Ishikawa (cell line): ENCODE measurements around the gene CD4.

Experiments
- CEBPB ChIP-seq: IDR thresholded peaks from 2 replicates; pipeline ENCODE4 v1.6.1; 2012
- CREB1 ChIP-seq: IDR thresholded peaks from 2 replicates; pipeline ENCODE4 v1.6.1; 2012; ENCODE audit warnings: low read depth
- EGR1 ChIP-seq: IDR thresholded peaks from 2 replicates; pipeline ENCODE4 v1.6.1; 2012
- EP300 ChIP-seq: IDR thresholded peaks from 2 replicates; pipeline ENCODE4 v1.6.1; 2012; ENCODE audit warnings: borderline replicate concordance
- FOXM1 ChIP-seq: IDR thresholded peaks from 2 replicates; pipeline ENCODE4 v1.6.1; 2012; ENCODE audit warnings: low read depth, borderline replicate concordance
- MAX ChIP-seq: IDR thresholded peaks from 2 replicates; pipeline ENCODE4 v1.6.1; 2012
- NFIC ChIP-seq: IDR thresholded peaks from 2 replicates; pipeline ENCODE4 v1.6.1; 2012
- RAD21 ChIP-seq: IDR thresholded peaks from 2 replicates; pipeline ENCODE4 v1.6.1; 2012; ENCODE audit warnings: low read depth
- REST ChIP-seq: IDR thresholded peaks from 2 replicates; pipeline ENCODE4 v1.6.1; 2012; ENCODE audit warnings: low read depth, mild to moderate bottlenecking
- TAF1 ChIP-seq: IDR thresholded peaks from 2 replicates; pipeline ENCODE4 v1.6.1; 2012; ENCODE audit warnings: low read depth, mild to moderate bottlenecking
- TCF12 ChIP-seq: IDR thresholded peaks from 2 replicates; pipeline ENCODE4 v1.6.1; 2012; ENCODE audit warnings: low read depth
- TEAD4 ChIP-seq: IDR thresholded peaks from 2 replicates; pipeline ENCODE4 v1.6.1; 2012
- YY1 ChIP-seq: IDR thresholded peaks from 2 replicates; pipeline ENCODE4 v1.6.1; 2012; ENCODE audit warnings: low read depth
- ZBTB7A ChIP-seq: IDR thresholded peaks from 2 replicates; pipeline ENCODE4 v1.6.1; 2012; ENCODE audit warnings: low read depth
- TF ChIP-seq, protein P1 (sequence below): IDR thresholded peaks from 2 replicates; pipeline ENCODE4 v1.6.1; 2012

CD4 gene

GRCh38 chr12:6788972-6789924 is at the start of gene CD4:
Gene CD4 (plus strand): TSS chr12:6789528. CDS start chr12:6800139, 10,611 bp downstream.
- no peak for TF ChIP-seq RAD21
- TF ChIP-seq TEAD4, result no peak
- TF ChIP-seq EP300, result no peak
- TF ChIP-seq CREB1, result no peak
- TF ChIP-seq ZBTB7A, result no peak
- no peak for TF ChIP-seq CEBPB
- TF ChIP-seq FOXM1, result no peak
- TF ChIP-seq TAF1, result no peak
- TF ChIP-seq MAX, result no peak
- TF ChIP-seq, protein P1, sequence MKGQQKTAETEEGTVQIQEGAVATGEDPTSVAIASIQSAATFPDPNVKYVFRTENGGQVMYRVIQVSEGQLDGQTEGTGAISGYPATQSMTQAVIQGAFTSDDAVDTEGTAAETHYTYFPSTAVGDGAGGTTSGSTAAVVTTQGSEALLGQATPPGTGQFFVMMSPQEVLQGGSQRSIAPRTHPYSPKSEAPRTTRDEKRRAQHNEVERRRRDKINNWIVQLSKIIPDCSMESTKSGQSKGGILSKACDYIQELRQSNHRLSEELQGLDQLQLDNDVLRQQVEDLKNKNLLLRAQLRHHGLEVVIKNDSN, result no peak
- no peak for TF ChIP-seq TCF12
- no peak for TF ChIP-seq EGR1
- no peak for TF ChIP-seq REST
- TF ChIP-seq YY1, result no peak

DNA sequence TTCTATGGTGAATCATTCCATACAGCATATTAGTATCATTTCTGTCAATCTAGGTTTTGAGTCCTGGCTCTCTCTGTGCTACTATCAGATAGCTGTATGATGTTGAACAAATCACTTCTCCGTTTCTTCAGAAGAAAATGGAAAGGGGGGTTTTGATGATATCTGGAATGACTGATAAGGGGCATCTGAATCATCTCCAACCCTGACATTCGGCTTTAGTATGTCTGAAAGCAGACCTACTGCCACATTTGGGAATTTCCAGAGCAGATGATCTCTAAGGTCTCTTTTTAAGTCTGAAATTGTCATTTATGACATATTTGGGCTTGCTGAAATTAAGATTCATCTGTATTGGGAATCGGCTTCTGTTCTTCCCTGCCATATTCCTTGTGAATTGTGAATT is 46.5 kb upstream of the CD4 start:
- TF ChIP-seq EGR1, result no peak
- TF ChIP-seq CREB1, result no peak
- TF ChIP-seq EP300, result no peak
- no peak for TF ChIP-seq ZBTB7A
- TF ChIP-seq REST, result no peak
- no peak for TF ChIP-seq TEAD4
- no peak for TF ChIP-seq TCF12
- no peak for TF ChIP-seq MAX
- TF ChIP-seq NFIC, result no peak
- no peak for TF ChIP-seq YY1
- TF ChIP-seq, protein P1, result no peak

DNA sequence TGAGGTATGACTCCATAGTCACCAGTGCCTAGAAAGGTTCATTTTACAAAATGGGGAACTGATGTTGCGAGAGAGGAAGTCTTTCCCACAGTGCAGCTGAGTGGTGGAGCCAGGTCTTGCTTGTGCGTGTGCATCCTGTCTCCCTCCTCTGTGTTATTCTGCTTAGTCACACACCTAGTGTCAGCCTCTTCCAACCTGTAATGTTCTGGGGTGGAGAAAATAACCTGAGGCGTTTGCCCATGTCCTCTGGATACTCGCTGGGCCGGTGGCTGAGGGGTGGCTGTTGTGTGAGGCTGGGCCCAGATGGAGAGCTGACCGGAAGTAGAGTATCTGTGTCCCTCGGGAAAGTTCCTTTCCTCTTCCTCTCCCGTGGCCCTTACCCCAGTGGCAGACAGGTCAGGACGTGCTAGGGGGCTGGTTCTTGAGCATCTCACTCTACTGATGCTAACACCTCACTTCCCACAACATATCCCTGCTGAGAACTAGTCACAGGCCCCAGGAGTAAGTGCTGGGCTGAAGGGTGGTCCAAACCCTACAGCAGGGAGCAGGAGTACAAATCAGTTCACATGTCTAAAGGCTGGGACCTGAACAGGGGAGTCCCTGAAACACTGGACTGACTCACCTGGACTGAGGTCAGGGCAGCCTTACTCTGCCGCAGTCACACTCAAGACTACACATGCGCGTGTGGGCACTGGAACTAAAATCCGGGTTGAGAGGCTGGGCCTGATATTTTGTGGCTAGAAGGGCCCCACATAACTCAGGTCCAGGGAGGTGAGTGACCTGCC is 43.4 kb upstream of the CD4 start:
- TF ChIP-seq RAD21 (no peak), TAF1 (no peak), REST (no peak), EGR1 (no peak), TCF12 (no peak), FOXM1 (no peak), CEBPB (no peak), CREB1 (no peak), ZBTB7A (no peak), YY1 (no peak), MAX (no peak), TEAD4 (no peak), NFIC (no peak)
- TF ChIP-seq, protein P1, result no peak
